ENCODE results near the gene FCER1G.

The FCER1G gene

GRCh38 chr1:161201836-161202712 is 13.0 kb upstream of the FCER1G start, which contains the start of gene NDUFS2:
TSS of gene NDUFS2 (plus strand) at chr1:161202367. CDS start at chr1:161202386, 19 bp downstream.
- TF ChIP-seq, protein P1, sequence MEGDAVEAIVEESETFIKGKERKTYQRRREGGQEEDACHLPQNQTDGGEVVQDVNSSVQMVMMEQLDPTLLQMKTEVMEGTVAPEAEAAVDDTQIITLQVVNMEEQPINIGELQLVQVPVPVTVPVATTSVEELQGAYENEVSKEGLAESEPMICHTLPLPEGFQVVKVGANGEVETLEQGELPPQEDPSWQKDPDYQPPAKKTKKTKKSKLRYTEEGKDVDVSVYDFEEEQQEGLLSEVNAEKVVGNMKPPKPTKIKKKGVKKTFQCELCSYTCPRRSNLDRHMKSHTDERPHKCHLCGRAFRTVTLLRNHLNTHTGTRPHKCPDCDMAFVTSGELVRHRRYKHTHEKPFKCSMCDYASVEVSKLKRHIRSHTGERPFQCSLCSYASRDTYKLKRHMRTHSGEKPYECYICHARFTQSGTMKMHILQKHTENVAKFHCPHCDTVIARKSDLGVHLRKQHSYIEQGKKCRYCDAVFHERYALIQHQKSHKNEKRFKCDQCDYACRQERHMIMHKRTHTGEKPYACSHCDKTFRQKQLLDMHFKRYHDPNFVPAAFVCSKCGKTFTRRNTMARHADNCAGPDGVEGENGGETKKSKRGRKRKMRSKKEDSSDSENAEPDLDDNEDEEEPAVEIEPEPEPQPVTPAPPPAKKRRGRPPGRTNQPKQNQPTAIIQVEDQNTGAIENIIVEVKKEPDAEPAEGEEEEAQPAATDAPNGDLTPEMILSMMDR (IDR thresholded peaks at IDR 0.05), result peak; percentile 34; the same call in 1 of the 2 replicates

GRCh38 chr1:161206411-161207140 is 8.5 kb upstream of the FCER1G start:
- TF ChIP-seq, protein P1 (IDR thresholded peaks at IDR 0.05), result no peak

DNA sequence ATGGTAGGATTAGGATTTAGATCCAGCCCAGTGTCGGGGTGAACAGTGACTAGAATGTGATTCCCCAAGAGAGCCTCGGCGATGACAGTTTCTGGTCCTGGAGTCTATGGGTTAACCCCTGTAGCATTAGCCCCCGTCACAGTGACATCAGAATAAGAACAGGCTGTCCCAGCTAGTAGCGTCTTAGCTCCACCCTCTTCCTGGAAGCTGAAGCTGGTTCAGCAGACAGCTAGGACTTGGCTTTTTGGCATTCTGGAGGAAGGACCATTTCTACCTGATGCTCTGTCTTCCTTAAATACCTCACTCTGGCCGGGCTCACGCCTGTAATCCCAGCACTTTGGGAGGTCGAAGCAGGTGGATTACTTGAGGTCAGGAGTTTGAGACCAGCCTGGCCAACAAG is 7.9 kb upstream of the FCER1G start:
- TF ChIP-seq, protein P1 (IDR thresholded peaks at IDR 0.05), result no peak

DNA sequence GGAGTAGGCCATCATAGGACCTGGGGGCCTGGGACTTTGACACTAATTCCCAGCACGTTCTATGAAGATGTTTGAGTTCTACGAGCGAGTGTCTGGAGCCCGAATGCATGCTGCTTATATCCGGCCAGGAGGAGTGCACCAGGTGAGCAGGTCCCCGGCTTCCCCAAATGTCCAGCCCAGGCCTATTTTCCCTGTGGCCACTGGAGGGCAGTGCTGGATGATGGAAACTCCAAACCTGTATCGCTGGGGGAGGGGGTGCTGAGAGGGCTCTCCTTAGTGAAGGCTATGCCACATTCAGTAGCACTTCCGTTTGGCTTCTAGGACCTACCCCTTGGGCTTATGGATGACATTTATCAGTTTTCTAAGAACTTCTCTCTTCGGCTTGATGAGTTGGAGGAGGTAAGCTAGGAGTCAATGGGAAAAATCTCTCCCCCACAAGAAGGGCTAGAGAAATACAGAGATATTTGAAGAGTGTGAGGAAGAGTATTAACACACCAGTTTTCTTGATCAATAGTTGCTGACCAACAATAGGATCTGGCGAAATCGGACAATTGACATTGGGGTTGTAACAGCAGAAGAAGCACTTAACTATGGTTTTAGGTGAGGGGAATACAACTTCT is 5.2 kb upstream of the FCER1G start:
- TF ChIP-seq, protein P1 (IDR thresholded peaks at IDR 0.05), result peak; percentile 99

DNA sequence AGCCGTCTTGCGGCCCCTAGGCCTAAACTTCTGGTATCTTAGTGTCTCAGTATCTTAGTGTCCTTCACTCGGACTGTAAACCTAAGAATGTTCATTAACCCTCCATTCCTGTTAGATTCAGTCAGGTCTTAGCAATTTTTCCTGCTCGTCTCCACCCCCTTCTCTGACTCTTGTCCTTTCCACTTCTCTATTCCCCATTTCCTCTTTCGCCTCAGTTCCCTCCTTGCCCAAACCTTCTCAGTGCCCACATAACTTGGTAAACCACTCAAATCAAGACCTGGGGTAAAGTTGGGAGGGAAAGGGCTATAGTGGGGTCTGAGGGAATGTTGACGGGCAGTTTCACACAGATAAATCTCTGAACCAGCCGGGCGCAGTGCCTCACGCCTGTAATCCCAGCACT is 726 bp upstream of the FCER1G start:
- TF ChIP-seq, protein P1 (IDR thresholded peaks at IDR 0.05), result no peak

DNA sequence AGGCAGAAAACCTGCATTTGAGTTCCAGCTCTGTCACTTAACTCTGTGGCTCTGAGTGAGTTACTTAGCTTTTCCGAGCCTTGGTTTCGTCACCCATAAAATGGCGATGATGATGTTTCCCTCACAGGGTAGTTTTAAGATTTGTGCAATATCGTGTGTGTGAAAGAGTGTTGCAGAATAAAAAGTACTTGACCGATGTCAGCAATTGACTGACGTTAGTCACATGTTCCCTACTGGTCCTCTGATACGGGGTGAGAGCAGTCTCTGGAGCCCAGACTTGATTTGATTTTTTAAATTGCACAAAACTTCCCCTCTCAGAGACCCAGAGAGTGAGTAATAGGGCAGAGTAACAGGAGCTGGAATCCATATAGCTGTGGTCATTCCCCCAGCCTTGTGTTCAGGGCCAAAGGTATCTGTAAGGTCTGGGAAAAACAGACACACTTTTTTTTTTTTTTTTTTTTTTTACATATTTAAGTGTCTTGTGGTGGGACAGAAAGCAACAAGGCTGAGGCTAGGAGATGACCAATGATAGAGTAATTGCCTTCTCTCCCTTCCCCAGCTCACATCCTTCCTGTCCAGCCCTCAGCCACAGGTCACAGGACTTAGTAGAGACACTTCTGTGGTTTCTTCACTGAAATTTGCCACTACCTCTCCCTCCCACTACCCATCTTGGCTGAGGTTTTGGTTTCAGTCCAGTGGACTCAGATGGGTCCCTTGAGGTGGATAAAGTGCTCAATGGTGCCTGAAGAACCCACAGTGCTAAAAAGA is 2.0 kb downstream of the FCER1G start:
- TF ChIP-seq, protein P1 (IDR thresholded peaks at IDR 0.05), result no peak

- TF ChIP-seq, protein P1 (IDR thresholded peaks at IDR 0.05), result no peak
Observed at GRCh38 chr1:161217831-161218230, 2.7 kb downstream of the FCER1G start.
